Keratinocyte (primary cell): ENCODE measurements around the gene PTPRD.
"Not testable (repeated sequence)": the region's sequence is repeated elsewhere in the genome, so short reads cannot be mapped to it uniquely, and the experiment has no call there.

Experiments
- EZH2 ChIP-seq: IDR thresholded peaks from one replicate; pipeline ENCODE4 v1.6.1; 2012; ENCODE audit warnings: inconsistent platforms, mild to moderate bottlenecking, low read length, moderate library complexity
- TF ChIP-seq, protein P1 (sequence below), 3 experiments: IDR thresholded peaks in 1 of 3; conservative IDR thresholded peaks in 1 of 3; optimal IDR thresholded peaks in 1 of 3; 2 replicates in 2 of 3; 3 replicates in 1 of 3; pipeline versions ENCODE3 to v1.5.1; 2011; ENCODE audit warnings: low read length in 3 of 3, mild to moderate bottlenecking in 3 of 3, moderate library complexity in 2 of 3, control low read depth in 1 of 3, inconsistent platforms in 1 of 3; ENCODE audit not compliant: insufficient read depth in 2 of 3; ENCODE audit errors: extremely low read depth in 1 of 3

DNA sequence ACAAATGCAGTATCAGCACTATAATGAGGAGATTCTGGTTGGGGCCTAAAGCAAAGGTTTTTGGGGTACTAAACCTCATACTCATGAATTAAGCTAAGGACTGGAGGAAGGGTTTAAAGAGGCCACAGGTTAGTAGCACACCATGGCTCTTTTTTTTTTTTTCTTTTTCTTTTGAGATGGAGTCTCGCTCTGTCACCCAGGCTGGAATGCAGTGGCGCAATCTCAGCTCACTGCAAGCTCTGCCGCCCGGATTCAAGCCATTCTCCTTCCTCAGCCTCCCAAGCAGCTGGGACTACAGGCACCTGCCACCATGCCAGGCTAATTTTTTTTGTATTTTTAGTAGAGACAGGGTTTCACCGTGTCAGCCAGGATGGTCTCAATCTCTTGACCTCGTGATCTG, 1515.5 kb downstream of the PTPRD start:
- TF ChIP-seq, protein P1, sequence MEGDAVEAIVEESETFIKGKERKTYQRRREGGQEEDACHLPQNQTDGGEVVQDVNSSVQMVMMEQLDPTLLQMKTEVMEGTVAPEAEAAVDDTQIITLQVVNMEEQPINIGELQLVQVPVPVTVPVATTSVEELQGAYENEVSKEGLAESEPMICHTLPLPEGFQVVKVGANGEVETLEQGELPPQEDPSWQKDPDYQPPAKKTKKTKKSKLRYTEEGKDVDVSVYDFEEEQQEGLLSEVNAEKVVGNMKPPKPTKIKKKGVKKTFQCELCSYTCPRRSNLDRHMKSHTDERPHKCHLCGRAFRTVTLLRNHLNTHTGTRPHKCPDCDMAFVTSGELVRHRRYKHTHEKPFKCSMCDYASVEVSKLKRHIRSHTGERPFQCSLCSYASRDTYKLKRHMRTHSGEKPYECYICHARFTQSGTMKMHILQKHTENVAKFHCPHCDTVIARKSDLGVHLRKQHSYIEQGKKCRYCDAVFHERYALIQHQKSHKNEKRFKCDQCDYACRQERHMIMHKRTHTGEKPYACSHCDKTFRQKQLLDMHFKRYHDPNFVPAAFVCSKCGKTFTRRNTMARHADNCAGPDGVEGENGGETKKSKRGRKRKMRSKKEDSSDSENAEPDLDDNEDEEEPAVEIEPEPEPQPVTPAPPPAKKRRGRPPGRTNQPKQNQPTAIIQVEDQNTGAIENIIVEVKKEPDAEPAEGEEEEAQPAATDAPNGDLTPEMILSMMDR (optimal IDR thresholded peaks at IDR 0.05 in 1 of 3, IDR thresholded peaks at IDR 0.05 in 1 of 3, conservative IDR thresholded peaks at IDR 0.05 in 1 of 3; ENCODE audit: extremely low read depth in 1 of 3, insufficient read depth in 2 of 3, low read length in 3 of 3) = not testable (repeated sequence)
- not testable (repeated sequence) for TF ChIP-seq EZH2
